H9 (cell line): ENCODE data around the gene RHOH. TPM values are rescaled to one million over a fixed set of nuclear protein-coding genes. Genes with fewer than 3 reads are reported as not detected.

ENCODE experiments used
- DNase-seq: peaks from one replicate; pipeline ENCODE4 v3.0.0-alpha.2; 2017
- H2AFZ ChIP-seq: one replicate; pipeline ENCODE4 v1.6.1; 2013; ENCODE audit warnings: mild to moderate bottlenecking, low read length, control low read depth, moderate library complexity
- H2AK5ac ChIP-seq: 2 replicates; pipeline ENCODE4 v1.6.1; 2013; ENCODE audit warnings: low read length, control low read depth, mixed read lengths; ENCODE audit not compliant: insufficient read length
- H2BK120ac ChIP-seq: one replicate; pipeline ENCODE4 v1.6.1; 2013; ENCODE audit warnings: low read depth, mild to moderate bottlenecking, low read length, control low read depth, inconsistent platforms; ENCODE audit not compliant: poor library complexity, severe bottlenecking
- H2BK12ac ChIP-seq: 2 replicates; pipeline ENCODE4 v1.6.1; 2013; ENCODE audit warnings: low read length, control low read depth, mixed read lengths, low read depth; ENCODE audit not compliant: insufficient read length
- H2BK15ac ChIP-seq: 2 replicates; pipeline ENCODE4 v1.6.1; 2013; ENCODE audit warnings: low read depth, low read length, control low read depth
- H2BK20ac ChIP-seq: one replicate; pipeline ENCODE4 v1.6.1; 2013; ENCODE audit warnings: low read depth, mild to moderate bottlenecking, low read length, control low read depth, inconsistent platforms; ENCODE audit not compliant: poor library complexity, severe bottlenecking
- H2BK5ac ChIP-seq: 2 replicates; pipeline ENCODE4 v1.6.1; 2013; ENCODE audit warnings: low read length, control low read depth, mixed read lengths; ENCODE audit not compliant: insufficient read length
- H3K14ac ChIP-seq: 2 replicates; pipeline ENCODE4 v1.6.1; 2013; ENCODE audit warnings: low read length, control low read depth; ENCODE audit not compliant: insufficient read depth
- H3K18ac ChIP-seq: 2 replicates; pipeline ENCODE4 v1.6.1; 2013; ENCODE audit warnings: low read depth, mild to moderate bottlenecking, mixed read lengths, low read length, control low read depth; ENCODE audit not compliant: insufficient read length
- H3K23ac ChIP-seq: 2 replicates; pipeline ENCODE4 v1.6.1; 2013; ENCODE audit warnings: low read length, control low read depth, mixed read lengths, low read depth; ENCODE audit not compliant: insufficient read length
- H3K23me2 ChIP-seq: 2 replicates; pipeline ENCODE4 v1.6.1; 2013; ENCODE audit warnings: low read depth, mild to moderate bottlenecking, mixed read lengths, low read length, control low read depth; ENCODE audit not compliant: insufficient read length, poor library complexity, severe bottlenecking
- H3K27ac ChIP-seq: 2 replicates; pipeline ENCODE4 v1.5.1; 2013; ENCODE audit warnings: low read length, control low read depth, mixed read lengths, low read depth; ENCODE audit not compliant: insufficient read length
- H3K27me3 ChIP-seq: 2 replicates; pipeline ENCODE4 v1.6.1; 2013; ENCODE audit warnings: low read length, control low read depth, inconsistent platforms; ENCODE audit not compliant: insufficient read depth
- H3K4ac ChIP-seq: 2 replicates; pipeline ENCODE4 v1.6.1; 2013; ENCODE audit warnings: low read depth, mild to moderate bottlenecking, control low read depth, inconsistent platforms, low read length, moderate library complexity
- H3K4me1 ChIP-seq: 2 replicates; pipeline ENCODE4 v1.6.1; 2013; ENCODE audit warnings: low read length, control low read depth, inconsistent platforms; ENCODE audit not compliant: insufficient read depth
- H3K4me2 ChIP-seq: 2 replicates; pipeline ENCODE4 v1.6.1; 2013; ENCODE audit warnings: low read length, control low read depth, mixed read lengths; ENCODE audit not compliant: insufficient read length, insufficient read depth
- H3K56ac ChIP-seq: 2 replicates; pipeline ENCODE4 v1.6.1; 2013; ENCODE audit warnings: low read depth, mild to moderate bottlenecking, mixed read lengths, low read length, control low read depth; ENCODE audit not compliant: insufficient read length
- H3K79me1 ChIP-seq: 2 replicates; pipeline ENCODE4 v1.6.1; 2013; ENCODE audit warnings: low read depth, mild to moderate bottlenecking, moderate library complexity, low read length, control low read depth, inconsistent platforms; ENCODE audit not compliant: insufficient read depth, poor library complexity, severe bottlenecking
- H3K79me2 ChIP-seq: 2 replicates; pipeline ENCODE4 v1.6.1; 2013; ENCODE audit warnings: low read length, control low read depth, inconsistent platforms; ENCODE audit not compliant: insufficient read depth
- H3K9ac ChIP-seq: 2 replicates; pipeline ENCODE4 v1.6.1; 2013; ENCODE audit warnings: low read length, control low read depth, mixed read lengths; ENCODE audit not compliant: insufficient read length; ENCODE audit errors: extremely low read depth
- H3K9me3 ChIP-seq: one replicate; pipeline ENCODE4 v1.6.1; 2013; ENCODE audit warnings: low read depth, low read length, inconsistent platforms; ENCODE audit not compliant: control insufficient read depth
- H3T11ph ChIP-seq: one replicate; pipeline ENCODE4 v1.6.1; 2013; ENCODE audit warnings: mild to moderate bottlenecking, low read length, control low read depth, inconsistent platforms
- H4K20me1 ChIP-seq: one replicate; pipeline ENCODE4 v1.6.1; 2013; ENCODE audit not compliant: control insufficient read depth, insufficient read length, insufficient read depth
- H4K5ac ChIP-seq: 2 replicates; pipeline ENCODE4 v1.6.1; 2013; ENCODE audit warnings: low read depth, mild to moderate bottlenecking, mixed read lengths, low read length, control low read depth; ENCODE audit not compliant: insufficient read length
- H4K8ac ChIP-seq: replicated peaks from 2 replicates; pipeline ENCODE4 v1.6.1; 2013; ENCODE audit warnings: low read length, control low read depth, mixed read lengths, low read depth; ENCODE audit not compliant: insufficient read length
- H4K91ac ChIP-seq: 2 replicates; pipeline ENCODE4 v1.6.1; 2013; ENCODE audit warnings: low read depth, mild to moderate bottlenecking, moderate library complexity, mixed read lengths, low read length, control low read depth; ENCODE audit not compliant: insufficient read length
- H3K27ac Mint-ChIP-seq, 3 experiments: 2 replicates in 2 of 3; 3 replicates in 1 of 3; pipeline ENCODE4 v1.8.0; 2020 to 2021; ENCODE audit warnings: mixed read lengths in 3 of 3, mild to moderate bottlenecking in 1 of 3, moderate library complexity in 1 of 3
- H3K27me3 Mint-ChIP-seq: 2 replicates; pipeline ENCODE4 v1.8.0; 2021; ENCODE audit warnings: low read depth, mild to moderate bottlenecking, moderate library complexity, mixed read lengths
- H3K36me3 Mint-ChIP-seq, 3 experiments: 2 replicates in 2 of 3; 3 replicates in 1 of 3; pipeline ENCODE4 v1.8.0; 2020 to 2021; ENCODE audit warnings: low read depth in 3 of 3, mixed read lengths in 3 of 3; ENCODE audit not compliant: insufficient read depth in 1 of 3
- H3K4me1 Mint-ChIP-seq, 2 experiments: 2 replicates each; pipeline ENCODE4 v1.8.0; 2020; ENCODE audit warnings: mixed read lengths in 2 of 2
- H3K4me3 Mint-ChIP-seq, 2 experiments: 2 replicates in 1 of 2; 3 replicates in 1 of 2; pipeline ENCODE4 v1.8.0; 2020 to 2021; ENCODE audit warnings: mild to moderate bottlenecking in 2 of 2, mixed read lengths in 2 of 2, moderate library complexity in 1 of 2
- H3K9me3 Mint-ChIP-seq, 2 experiments: 2 replicates in 1 of 2; 3 replicates in 1 of 2; pipeline ENCODE4 v1.8.0; 2020; ENCODE audit warnings: mild to moderate bottlenecking in 2 of 2, mixed read lengths in 2 of 2, moderate library complexity in 1 of 2
- WGBS: extraction: QIAGEN DNeasy Blood & Tissue Kit; methylation state at CpG from one replicate; pipeline ENCODE4 v1.1.7; 2013; ENCODE audit warnings: missing lambda C conversion rate, low lambda C conversion rate, mixed read lengths; ENCODE audit not compliant: insufficient read length; ENCODE audit errors: extremely low coverage; 5-methylcytosine and 5-hydroxymethylcytosine counted together
- total RNA-seq: library from RNA; stranded (reverse); gene quantifications from 2 replicates; pipeline ENCODE4 v1.2.1, GENCODE V29; 2021
- TF ChIP-seq, protein P1 (sequence below): fragments of 200-600 bp; sonication (generic); conservative IDR thresholded peaks from 3 replicates; pipeline ENCODE4 v1.8.0; 2021; ENCODE audit warnings: antibody characterized with exemption, mild to moderate bottlenecking

RHOH gene
- total RNA-seq, 1 experiment from 2014 or later = 7.1 TPM

- Histone ChIP-seq H3K23ac (no peak overlapping the region), H2AFZ (no peak overlapping the region), H4K20me1 (no peaks in the 10 kb centered on the region), H3T11ph (no peak overlapping the region), H3K9me3 (no peaks in the 10 kb centered on the region), H2AK5ac (no peak overlapping the region), H2BK12ac (no peak overlapping the region), H4K91ac (no peak overlapping the region), H2BK120ac (no peak overlapping the region), H3K18ac (no peak overlapping the region), H3K56ac (no peak overlapping the region), H3K23me2 (no peaks in the 10 kb centered on the region), H3K27me3 (no peaks in the 10 kb centered on the region), H3K4ac (no peak overlapping the region), H3K79me1 (no peaks in the 10 kb centered on the region), H3K9ac (no peak overlapping the region), H3K27ac (no peak overlapping the region), H2BK5ac (no peak overlapping the region), H3K4me2 (no peak overlapping the region), H4K8ac (no peak overlapping the region), H2BK15ac (no peak overlapping the region), H3K14ac (no peak overlapping the region), H3K4me1 (no peaks in the 10 kb centered on the region), H3K79me2 (no peaks in the 10 kb centered on the region), H2BK20ac (no peak overlapping the region), H4K5ac (no peak overlapping the region)
- H3K27me3 Mint-ChIP-seq = no peaks in the 10 kb centered on the region
- H3K4me3 Mint-ChIP-seq = no peak overlapping the region
- DNase-seq = peak; percentile 61
- no CpG with 5 or more reads among the region's 3 CpGs for WGBS
- TF ChIP-seq, protein P1, sequence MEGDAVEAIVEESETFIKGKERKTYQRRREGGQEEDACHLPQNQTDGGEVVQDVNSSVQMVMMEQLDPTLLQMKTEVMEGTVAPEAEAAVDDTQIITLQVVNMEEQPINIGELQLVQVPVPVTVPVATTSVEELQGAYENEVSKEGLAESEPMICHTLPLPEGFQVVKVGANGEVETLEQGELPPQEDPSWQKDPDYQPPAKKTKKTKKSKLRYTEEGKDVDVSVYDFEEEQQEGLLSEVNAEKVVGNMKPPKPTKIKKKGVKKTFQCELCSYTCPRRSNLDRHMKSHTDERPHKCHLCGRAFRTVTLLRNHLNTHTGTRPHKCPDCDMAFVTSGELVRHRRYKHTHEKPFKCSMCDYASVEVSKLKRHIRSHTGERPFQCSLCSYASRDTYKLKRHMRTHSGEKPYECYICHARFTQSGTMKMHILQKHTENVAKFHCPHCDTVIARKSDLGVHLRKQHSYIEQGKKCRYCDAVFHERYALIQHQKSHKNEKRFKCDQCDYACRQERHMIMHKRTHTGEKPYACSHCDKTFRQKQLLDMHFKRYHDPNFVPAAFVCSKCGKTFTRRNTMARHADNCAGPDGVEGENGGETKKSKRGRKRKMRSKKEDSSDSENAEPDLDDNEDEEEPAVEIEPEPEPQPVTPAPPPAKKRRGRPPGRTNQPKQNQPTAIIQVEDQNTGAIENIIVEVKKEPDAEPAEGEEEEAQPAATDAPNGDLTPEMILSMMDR = peak; percentile 92
- peaks cover 35 to 38% of the 10 kb centered on the region in 2 experiments for H3K9me3 Mint-ChIP-seq
- no peaks in the 10 kb centered on the region for H3K4me1 Mint-ChIP-seq
- peaks cover 50 to 66% (median 61%) of the 10 kb centered on the region in 3 experiments for H3K36me3 Mint-ChIP-seq
- no peak overlapping the region for H3K27ac Mint-ChIP-seq
Measured at GRCh38 chr4:40149960-40150385, 46.9 kb upstream of the RHOH start.
